Keratinocyte (primary cell): ENCODE results near the gene GAS2.

Source experiments
- EZH2 ChIP-seq: IDR thresholded peaks from one replicate; pipeline ENCODE4 v1.6.1; 2012; ENCODE audit warnings: inconsistent platforms, mild to moderate bottlenecking, low read length, moderate library complexity
- TF ChIP-seq, protein P1 (sequence below), 3 experiments: IDR thresholded peaks in 1 of 3; conservative IDR thresholded peaks in 1 of 3; optimal IDR thresholded peaks in 1 of 3; 2 replicates in 2 of 3; 3 replicates in 1 of 3; pipeline versions ENCODE3 to v1.5.1; 2011; ENCODE audit warnings: low read length in 3 of 3, mild to moderate bottlenecking in 3 of 3, moderate library complexity in 2 of 3, control low read depth in 1 of 3, inconsistent platforms in 1 of 3; ENCODE audit not compliant: insufficient read depth in 2 of 3; ENCODE audit errors: extremely low read depth in 1 of 3

- TF ChIP-seq, protein P1, sequence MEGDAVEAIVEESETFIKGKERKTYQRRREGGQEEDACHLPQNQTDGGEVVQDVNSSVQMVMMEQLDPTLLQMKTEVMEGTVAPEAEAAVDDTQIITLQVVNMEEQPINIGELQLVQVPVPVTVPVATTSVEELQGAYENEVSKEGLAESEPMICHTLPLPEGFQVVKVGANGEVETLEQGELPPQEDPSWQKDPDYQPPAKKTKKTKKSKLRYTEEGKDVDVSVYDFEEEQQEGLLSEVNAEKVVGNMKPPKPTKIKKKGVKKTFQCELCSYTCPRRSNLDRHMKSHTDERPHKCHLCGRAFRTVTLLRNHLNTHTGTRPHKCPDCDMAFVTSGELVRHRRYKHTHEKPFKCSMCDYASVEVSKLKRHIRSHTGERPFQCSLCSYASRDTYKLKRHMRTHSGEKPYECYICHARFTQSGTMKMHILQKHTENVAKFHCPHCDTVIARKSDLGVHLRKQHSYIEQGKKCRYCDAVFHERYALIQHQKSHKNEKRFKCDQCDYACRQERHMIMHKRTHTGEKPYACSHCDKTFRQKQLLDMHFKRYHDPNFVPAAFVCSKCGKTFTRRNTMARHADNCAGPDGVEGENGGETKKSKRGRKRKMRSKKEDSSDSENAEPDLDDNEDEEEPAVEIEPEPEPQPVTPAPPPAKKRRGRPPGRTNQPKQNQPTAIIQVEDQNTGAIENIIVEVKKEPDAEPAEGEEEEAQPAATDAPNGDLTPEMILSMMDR (optimal IDR thresholded peaks at IDR 0.05 in 1 of 3, IDR thresholded peaks at IDR 0.05 in 1 of 3, conservative IDR thresholded peaks at IDR 0.05 in 1 of 3; ENCODE audit: extremely low read depth in 1 of 3, insufficient read depth in 2 of 3, low read length in 3 of 3), result no peak
- TF ChIP-seq EZH2, result no peak
Observed at GRCh38 chr11:22720457-22720856, 54.0 kb downstream of the GAS2 start.
